ENCODE data around the gene RIMBP3B.
"Not testable (repeated sequence)": the region's sequence is repeated elsewhere in the genome, so short reads cannot be mapped to it uniquely, and the experiment has no call there.

GRCh38 chr22:21435998-21436810, 52.7 kb downstream of the RIMBP3B start:
- TF ChIP-seq, protein P1, sequence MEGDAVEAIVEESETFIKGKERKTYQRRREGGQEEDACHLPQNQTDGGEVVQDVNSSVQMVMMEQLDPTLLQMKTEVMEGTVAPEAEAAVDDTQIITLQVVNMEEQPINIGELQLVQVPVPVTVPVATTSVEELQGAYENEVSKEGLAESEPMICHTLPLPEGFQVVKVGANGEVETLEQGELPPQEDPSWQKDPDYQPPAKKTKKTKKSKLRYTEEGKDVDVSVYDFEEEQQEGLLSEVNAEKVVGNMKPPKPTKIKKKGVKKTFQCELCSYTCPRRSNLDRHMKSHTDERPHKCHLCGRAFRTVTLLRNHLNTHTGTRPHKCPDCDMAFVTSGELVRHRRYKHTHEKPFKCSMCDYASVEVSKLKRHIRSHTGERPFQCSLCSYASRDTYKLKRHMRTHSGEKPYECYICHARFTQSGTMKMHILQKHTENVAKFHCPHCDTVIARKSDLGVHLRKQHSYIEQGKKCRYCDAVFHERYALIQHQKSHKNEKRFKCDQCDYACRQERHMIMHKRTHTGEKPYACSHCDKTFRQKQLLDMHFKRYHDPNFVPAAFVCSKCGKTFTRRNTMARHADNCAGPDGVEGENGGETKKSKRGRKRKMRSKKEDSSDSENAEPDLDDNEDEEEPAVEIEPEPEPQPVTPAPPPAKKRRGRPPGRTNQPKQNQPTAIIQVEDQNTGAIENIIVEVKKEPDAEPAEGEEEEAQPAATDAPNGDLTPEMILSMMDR (IDR thresholded peaks at IDR 0.05), result not testable (repeated sequence)
- TF ChIP-seq ZFX (IDR thresholded peaks at IDR 0.05; ENCODE audit: borderline replicate concordance), result not testable (repeated sequence)

All from 22Rv1 (cell line).